ENCODE data around the gene VIPR2.
"Not testable (repeated sequence)": the region's sequence is repeated elsewhere in the genome, so short reads cannot be mapped to it uniquely, and the experiment has no call there.

The VIPR2 gene

DNA sequence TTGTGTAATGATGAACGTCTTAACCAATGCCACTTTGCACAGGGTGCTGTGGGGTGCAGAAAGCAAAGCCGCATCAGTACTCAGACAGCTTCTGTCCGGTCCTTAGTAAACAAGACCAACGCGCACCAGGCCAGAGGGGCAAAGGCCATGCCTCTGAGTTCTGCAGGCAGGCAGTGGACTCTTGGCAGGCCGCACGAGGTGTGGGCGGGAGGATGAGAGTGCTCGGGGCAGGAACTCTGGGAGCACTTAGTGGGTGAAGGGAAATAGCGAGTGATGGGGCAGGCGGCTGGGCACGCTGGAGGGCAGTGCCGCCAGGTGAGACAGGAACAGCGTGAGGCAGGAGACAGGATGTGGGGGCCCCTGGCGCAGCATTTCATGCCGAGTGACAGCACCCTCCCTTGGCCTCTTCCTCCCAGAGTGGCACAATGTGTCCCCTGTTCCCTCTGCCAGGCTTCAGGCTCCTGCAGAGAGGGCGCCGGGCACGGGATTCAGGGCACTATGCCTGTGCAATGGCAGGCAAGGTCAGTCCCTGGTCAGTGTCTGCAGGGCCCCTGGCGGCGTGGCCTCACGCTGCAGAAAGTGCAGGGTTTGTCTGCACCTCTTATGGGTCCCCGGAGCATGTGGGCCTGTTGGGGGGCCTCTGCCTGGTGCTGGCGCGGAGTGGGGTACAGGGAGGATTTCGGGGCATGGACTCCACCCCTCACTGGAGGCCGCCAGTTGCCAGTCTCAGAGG, 60.4 kb downstream of the VIPR2 start:
- DNase-seq, result no peak

DNA sequence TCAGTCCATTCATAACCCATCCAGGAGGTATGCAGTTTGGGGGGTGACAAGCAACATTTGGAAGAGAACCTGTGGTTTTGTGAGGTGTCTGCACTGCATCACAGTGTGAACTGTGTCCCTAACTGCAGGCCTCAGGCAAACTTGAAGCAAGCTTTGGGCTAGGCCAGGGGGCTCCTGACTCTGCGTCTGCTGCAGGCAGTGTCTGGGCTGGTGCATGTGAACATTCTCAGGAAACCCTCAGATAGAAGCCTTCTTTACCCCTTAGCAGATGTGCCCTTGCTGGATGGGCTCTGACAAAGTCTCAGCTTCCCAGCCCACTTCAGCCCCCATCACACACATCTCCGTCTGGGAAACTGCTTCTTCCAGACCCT, 61.0 kb downstream of the VIPR2 start:
- no peak for DNase-seq

DNA sequence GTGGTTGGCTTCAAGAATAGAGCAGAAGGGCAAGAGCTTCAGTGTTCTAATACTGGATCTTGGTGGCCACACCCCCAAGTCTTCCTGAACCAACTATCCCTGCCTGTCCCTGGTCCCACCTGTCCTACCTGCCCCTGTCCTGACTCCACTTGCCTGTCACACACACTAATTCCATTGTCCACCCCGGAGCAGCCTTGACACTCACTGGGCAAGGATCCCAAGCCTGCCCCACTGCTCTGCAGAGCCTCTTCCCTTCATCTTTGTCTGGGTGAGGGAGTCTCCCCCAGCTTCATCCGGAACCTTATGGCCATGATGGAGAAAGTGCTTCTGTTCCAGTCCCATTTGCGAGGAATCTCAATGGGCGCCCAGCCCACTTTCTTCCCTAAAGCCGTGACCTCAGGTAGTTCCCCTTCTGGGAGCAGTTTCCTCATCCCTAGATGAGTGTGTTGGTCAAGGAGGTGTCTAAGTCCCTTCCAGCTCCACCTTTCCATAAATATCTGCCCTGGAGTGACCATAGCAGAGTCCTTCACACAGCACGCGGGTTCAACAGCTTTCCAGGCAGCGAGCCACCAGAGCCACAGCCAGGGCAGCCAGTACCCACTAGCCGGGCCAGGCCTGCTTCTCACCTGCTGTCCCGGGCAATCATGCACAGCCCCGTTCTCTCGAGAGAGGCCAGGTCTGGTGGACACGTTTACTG, 61.5 kb downstream of the VIPR2 start:
- DNase-seq, result no peak

DNA sequence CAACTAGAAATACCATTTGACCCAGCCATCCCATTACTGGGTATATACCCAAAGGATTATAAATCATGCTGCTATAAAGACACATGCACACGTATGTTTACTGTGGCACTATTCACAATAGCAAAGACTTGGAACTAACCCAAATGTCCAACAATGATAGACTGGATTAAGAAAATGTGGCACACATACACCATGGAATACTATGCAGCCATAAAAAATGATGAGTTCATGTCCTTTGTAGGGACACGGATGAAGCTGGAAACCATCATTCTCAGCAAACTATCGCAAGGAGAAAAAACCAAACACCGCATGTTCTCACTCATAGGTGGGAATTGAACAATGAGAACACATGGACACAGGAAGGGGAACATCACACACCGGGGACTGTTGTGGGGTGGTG, 62.6 kb downstream of the VIPR2 start:
- not testable (repeated sequence) for DNase-seq

DNA sequence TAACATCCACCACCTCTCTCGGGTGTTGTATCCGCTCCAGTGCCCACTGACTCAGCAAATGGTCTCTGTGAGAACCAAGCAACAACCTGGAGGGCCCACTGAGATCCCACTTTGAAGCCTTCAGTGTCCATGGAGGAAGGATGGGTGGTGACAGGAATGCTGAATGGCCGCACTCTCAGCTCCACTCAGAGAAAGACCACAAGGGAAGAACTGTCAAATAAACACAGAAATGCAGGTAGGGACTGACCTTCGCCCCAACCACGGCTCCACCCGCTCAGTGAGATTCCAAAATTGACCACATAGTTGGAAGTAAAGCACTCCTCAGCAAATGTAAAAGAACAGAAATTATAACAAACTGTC, 65.8 kb downstream of the VIPR2 start:
- no peak for DNase-seq

DNA sequence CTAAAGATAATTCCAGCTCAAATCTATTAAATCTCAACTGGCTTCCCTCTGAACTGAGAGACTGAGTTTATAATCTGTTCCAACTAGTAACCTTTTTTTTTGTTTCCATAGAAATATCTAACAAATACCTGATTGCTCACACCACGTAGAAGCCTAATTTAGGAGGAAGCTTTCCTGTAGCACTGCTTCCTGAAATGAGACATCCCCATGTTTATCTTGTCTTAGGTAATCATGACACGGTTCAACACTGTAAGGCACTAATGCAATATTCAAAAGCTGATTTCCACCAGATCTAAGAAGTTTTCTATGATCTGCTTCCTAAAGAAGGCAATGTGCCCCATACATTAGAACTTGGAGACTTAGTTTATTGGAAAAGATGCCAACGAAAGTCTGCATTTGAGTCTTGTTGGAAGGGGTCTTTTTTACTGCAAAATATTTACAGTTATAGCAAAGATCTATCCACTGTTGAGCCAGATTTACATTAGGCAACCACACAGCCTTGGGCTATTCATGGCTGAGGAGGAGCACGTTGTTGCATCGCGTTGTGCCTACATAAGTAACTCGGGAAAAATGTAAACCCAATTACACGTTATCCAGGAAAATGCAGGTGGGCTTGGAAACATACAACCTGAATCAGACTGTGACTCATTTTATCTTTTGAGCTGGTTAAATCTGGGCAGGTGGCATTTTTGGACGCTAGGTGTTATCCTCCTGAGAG, 66.3 kb downstream of the VIPR2 start:
- DNase-seq, result no peak

DNA sequence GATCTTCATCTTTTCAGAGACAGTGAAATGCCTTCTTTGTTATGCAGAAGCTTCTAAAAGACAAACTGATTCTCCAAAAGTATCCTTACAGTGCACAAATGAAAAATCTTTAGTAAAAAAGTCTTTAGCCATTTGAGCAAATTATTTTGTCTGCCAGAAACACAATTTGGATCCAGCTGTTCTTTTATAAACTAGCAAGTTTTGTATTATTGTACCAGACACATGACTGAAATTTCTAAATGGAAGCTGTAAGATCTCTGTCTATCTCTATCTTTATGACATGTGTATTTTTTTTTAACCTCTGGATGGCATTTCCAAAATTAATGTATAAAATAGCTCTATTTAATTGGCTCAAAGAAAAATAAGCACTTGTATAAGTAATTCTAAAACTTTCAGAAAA, 68.3 kb downstream of the VIPR2 start:
- DNase-seq, result no peak

DNA sequence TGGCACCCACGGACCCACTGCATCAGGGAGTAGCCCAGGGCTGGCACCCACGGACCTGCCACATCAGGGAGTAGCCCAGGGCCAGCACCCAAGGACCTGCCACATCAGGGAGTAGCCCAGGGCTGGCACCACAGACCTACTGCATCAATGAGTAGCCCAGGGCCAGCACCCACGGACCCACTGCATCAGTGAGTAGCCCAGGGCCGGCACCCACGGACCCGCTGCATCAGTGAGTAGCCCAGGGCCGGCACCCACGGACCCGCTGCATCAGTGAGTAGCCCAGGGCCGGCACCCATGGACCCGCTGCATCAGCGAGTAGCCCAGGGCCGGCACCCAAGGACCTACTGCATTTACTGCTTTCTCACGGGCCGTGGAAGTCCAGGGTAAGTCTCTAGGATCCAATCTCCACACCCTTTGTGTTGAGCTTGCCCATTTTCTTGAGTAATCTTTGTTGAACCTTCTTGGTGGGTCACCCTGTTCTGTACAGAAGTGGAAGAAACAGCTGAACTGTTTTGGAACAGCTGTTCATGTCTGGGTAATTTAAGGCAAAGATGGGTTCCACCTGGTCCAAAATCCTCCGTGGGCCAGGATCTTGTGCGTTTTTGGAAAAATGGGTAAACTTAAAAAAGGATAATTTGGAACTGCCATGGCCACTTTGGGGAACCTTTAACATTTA, 69.0 kb downstream of the VIPR2 start:
- no peak for DNase-seq

DNA sequence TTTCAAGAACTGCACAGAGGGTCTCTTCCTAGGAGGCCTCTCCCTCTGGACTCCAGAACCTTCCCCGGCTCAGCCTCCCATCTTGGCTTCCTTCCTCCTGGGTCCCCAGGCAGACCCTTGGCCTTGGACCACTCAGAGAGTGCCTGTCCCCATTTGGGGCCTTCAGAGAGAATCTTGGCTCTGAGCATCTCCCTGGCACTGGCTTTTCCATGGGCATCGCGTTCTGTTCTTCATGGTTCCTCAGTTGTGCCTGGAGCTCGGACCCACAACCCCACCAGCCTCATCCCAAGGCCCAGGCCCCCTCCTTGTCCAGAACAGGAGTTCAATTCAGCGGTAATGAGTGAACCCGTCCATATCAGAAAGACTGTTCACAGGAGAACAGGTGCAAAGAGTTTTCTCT, 73.4 kb downstream of the VIPR2 start:
- DNase-seq, result no peak

DNA sequence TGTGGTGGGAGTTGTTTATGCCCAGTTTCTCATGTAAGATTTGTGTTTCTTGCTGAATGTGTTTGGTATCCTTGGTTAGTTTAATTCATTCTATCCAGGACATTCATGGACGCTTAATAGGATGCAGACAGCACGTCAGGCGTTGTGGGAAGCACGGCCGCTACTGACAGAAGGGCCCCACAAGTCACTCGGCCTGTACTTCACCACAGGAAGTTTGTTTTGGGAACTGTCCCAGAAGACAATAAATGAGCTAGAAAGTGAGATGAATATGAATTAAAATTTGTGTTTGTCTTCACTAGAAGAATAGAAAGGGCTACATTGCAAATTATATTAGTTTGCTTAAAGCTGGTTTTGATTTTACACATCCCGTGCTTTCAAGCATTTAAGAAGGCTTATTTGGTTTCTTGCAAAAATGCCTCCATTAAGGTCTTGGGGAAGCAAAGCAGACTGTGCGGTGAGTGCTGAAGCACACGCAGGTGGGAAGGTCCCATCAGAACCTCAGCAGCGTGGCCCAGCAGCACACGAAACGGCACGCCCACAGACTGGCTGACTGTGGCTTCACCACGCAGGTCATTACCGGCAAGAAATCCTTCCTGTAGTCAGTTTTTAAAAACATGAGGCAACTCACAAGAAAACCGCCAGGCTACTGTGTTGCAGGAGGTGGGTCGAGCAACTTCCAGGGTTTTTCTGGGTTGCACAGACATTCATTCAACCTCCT, 74.1 kb downstream of the VIPR2 start:
- DNase-seq, result no peak

DNA sequence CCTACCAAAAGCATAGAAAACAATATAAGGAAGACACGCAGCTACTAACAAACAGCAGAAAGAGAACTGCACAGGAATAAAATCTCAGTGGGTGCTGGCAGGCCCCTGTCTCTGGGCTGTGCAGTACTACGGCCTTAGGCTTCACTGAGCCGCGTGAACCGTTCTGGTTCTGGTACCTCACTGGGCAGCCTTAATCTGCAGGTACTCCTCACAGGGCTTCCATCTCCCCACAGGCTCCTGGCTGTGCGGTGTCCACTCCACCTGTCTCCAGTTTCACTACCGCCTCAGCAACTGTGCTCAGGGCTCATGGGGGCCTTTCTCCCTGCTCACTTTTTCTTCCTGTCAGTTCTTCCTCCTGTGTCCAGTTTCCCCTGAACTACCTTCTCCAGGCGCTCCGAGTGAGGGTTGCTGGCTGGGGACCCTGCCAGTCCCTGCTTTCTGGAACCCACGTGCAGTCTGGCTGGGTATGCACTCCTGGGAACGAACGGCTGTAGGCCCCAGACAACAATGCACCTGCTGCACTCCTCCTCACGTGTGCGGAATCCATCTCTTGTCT, 75.7 kb downstream of the VIPR2 start:
- DNase-seq, result no peak

DNA sequence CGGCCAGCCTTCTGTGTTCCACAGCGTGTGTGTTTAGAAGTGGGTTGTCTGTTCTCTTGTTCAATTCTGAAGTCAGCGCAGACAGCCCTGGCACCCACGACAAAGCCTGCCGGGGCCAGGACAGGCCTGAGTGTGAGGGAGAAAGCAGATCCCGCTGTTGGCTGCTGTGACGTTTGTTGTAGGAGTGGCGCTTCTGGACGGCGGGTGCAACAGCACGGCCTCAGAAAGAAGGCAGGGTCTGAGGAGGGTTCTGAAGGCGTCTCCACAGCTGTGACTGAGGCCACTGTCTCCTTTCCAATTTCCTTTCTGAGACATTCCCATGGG, 76.2 kb downstream of the VIPR2 start:
- DNase-seq, result no peak

DNA sequence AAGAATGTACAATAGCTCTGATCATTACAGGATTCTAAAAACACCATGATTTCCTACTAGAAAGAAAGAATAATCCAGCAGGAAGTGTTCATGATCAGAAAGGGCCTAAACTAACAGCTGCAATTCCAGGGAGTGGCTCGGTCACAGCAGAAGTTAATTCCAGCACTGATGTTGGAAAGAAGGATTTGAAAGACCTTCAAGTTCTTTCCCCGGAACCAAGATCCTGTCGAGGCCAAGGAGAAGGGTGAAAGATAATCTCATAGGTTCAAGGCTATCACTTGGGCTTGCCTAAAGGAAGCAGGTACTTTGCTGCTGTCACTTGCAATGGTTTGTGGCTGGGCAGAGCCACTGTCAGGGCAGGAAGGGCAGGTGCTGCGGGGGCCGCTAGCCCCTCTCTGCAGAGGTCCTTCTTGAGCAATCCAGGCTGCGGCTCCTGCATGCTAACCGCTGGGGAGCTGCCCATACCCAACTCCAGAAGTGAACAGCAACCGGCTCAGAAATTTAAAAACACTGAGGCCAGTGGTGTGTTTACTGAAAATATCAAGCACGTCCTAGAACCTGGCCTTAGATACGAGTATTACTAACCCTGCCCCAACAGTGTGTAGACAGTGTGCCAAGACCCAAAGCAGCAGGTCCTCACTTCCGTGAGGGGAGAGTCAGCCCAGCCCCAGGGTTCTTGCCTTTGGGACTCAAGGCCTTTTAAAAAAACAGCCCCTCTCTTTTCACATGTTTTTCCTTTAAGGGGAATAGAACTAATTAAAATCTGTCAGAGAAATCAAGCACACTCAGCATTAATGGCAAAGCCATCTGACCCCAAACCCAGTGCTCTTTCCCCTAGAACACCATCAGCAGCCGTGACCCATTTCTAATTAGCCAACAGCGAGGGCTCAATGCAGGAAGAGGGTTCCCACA, 76.8 kb downstream of the VIPR2 start:
- DNase-seq, result no peak

DNA sequence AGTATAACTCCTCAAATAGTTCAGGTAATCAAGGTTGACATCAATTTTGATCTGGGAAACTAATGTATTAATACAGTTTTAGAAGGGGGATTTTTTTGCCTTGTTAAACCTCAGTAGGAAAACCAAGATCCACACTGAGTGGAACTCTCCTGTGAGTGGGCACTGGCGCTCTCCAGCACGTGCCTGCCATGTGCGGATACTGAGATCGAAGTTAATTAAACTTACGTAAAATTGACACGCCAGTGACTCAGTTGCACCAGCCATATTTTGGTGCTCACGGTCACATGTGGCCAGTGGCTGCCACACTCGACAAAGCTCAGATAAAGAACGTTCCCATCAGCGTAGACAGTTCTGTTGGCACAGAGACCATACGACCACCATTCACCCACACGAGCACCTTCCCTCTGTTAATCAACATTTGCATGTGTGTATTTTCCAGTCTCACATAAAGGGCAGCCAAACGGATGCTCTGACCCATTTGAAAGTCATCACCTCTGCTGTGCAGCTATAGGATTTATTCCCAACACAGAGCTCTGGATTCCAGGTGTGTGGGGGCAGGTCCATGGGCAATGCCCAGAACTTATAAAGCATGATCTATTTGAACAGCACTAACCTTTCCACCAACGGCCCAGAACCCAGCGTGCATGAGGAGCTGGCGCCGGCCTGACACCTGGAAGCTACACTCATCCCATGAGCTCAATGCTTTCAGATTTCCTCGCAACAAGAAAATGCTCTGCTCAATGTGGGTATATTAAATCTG, 77.7 kb downstream of the VIPR2 start:
- DNase-seq, result no peak

DNA sequence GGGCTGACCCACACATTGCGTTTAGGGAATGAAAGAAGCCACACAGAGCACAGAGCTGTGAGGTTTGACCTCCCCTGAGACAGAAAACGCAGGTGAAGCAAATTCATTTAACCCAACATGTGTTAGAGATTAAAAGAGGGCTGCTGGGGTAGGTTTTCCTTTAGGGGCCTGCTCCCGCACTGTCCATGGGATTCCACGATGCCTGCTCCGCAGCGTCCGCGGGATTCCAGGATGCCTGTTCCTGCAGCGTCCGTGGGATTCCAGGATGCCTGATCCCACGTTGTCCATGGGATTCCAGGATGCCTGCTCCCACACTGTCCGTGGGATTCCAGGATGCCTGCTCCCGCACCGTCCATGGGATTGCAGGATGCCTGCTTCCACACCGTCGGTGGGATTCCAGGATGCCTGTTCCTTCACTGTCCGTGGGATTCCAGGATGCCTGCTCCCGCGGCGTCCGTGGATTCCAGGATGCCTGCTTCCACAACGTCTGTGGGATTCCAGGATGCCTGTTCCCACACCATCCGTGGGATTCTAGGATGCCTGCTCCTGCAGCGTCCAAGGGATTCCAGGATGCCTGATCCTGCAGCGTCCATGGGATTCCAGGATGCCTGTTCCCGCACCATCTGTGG, 78.7 kb downstream of the VIPR2 start:
- no peak for DNase-seq

DNA sequence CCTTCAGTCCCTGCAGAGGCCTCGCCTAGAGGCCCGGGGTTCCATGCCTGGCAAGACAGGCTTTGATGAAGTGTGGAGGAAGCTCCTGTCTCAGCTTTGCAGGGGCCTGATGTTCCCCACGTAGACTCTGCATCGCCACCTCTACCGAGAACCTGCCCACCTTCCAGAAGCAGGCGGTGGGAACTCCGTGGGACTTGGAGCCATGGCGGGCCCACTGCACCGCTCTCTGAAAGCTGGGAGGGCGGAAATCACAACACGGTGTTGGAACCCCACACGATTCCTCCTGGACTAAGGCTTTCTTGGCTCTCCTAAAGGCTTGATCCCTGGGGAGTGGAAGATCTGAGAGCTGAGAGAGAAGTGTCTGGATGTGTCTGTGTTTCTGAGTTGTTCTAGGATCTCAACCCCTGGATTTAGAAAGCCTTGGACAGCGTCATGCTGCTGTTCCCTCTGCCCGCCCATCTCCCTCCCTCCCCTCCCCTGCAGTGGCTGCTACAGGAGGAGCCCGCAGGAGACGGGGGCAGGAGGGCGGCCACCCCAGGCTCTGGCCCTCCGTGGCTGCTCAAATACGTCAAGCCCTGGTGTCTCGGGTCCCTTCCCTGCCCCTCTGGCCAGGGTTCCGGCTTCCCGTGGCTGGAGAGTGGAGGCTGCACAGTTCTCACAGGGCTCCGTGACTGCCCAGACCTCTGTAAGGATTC, 79.7 kb downstream of the VIPR2 start:
- DNase-seq, result no peak

DNA sequence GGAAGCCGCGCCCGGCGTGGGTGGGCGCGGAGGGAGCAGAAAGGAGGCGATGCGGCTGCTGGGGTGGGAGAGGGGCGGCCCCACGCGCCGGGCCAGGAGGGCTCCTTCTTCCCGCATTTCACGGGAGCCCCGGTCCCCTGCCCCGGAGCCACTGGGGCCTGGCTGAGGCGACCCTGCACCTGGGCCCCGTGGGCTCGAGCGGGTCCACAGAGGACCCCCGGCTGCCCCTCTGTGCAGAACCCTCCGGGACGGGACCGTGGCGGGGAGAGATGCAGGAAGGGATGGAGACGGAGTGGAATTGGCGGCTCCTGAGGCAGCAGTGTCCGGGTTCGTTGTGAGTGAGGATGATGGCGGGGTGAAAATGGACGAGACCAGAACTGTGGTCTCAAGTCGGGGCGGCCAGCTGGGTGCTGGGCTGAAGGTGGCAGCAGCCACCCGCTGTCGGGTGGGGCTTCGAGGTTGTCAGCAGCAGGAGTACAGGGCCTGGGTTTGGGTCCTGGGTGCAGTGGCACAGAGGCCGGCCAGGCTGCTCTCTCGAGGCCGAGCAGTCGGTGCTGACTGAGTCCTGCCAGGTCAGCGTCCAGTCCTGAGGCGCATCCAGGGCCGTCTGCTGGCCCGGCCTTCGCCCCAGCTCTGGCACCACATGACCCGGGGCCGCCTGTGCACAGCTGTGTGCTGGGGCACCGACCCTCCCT, 80.4 kb downstream of the VIPR2 start:
- DNase-seq, result no peak

DNA sequence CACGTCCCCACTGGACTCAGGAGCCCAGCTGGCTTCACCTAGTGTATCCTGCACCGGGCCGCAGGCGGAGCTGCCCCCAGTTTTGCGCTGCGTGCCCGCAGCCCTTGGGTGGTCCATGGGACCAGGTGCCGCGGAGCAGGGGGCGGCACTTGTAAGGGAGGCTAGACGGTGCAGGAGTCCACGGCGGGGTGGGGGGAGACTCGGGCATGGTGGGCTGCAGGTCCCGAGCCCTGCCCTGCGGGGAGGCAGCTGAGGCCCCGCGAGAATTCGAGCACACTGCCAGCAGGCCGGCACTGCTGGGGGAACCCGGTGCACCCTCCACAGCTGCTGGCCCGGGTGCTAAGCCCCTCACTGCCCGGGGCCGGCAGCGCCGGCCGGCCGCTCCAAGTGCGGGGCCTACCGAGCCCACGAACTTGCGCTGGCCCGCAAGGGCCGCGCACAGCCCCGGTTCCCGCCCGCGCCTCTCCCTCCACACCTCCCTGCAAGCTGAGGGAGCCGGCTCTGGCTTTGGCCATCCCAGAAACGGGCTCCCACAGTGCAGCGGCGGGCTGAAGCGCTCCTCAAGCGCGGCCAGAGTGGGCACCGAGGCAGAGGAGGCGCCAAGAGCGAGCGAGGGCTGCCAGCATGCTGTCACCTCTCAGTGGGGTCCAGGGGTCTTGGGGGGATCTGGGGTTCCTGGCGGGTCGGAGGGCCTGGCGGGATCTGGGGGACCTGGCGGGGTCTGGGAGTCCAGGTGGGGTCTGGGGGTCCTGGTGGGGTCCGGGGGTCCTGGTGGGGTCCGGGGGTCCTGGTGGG, 81.4 kb downstream of the VIPR2 start:
- DNase-seq, result no peak
